Measurements from ENCODE around the gene ALDH1L2. TPM values are rescaled to one million over a fixed set of nuclear protein-coding genes. Genes with fewer than 3 reads are reported as not detected.

The ALDH1L2 gene
- total RNA-seq, 1 experiment from 2014 or later = 0.15 TPM

DNA sequence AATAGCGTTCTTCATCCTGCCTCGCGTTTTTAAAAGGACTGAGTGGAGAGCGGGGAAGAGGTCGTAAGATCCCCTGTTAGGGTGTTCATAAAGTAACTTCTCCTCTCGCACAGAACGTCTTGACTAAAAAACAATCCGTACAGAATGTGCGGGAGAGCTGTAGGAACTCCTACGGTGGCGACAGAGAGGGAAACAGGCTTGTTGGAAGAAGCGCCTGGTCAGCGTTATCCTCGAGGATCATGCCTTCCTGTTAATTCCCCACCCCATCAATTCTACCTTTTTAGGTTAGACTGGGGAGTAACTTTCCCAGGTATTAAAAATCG is 22.9 kb upstream of the ALDH1L2 start:
- H3K27me3 ChIP-seq (ENCODE audit: low read length) = no peaks in the 10 kb centered on the region
- no peaks in the 10 kb centered on the region for H3K9me3 ChIP-seq (ENCODE audit: low read length)
- peak overlapping the region; percentile 87 for H3K9ac ChIP-seq (ENCODE audit: low read length)
- intact Hi-C loops (cut with micrococcal nuclease) = loop anchor here (5.0 to 10.0 kb wide), 4 partner anchors 275 to 1142 kb away; partner anchors contain the start of genes TDG and TXNRD1
- TSS peak; percentile 87 for BruUV-seq (replicated peaks)
- no peak for DNase-seq
- peaks cover 5% of the 10 kb centered on the region; the same call in 1 of the 2 replicates for H4K20me1 ChIP-seq (ENCODE audit: low read length)
- peak overlapping the region; percentile 89 for H3K4me2 ChIP-seq (ENCODE audit: low read length)
- H2AFZ ChIP-seq (ENCODE audit: low read length) = peak overlapping the region; percentile 97
- no peaks in the 10 kb centered on the region for H3F3A ChIP-seq (ENCODE audit: low read length, unreplicated experiment)
- no peaks in the 10 kb centered on the region for H3K9me2 ChIP-seq (replicated peaks; ENCODE audit: low read length)
- CTCF ChIA-PET = no interaction called here
- H3K36me3 ChIP-seq (ENCODE audit: low read depth, low read length) = peaks cover 3% of the 10 kb centered on the region
- ATAC-seq = peak; percentile 41
- peak overlapping the region; percentile 72 for H3K4me3 ChIP-seq (ENCODE audit: low read length)
- peaks cover 45% of the 10 kb centered on the region for H3K79me2 ChIP-seq (ENCODE audit: low read length)
- POLR2A ChIA-PET (ENCODE audit: unreplicated experiment) = no interaction called here
- TF ChIP-seq EZH2 (IDR thresholded peaks at IDR 0.05; ENCODE audit: low read length, unreplicated experiment) = no peak
- peak overlapping the region; percentile 76; the same call in 1 of the 2 replicates for H3K27ac ChIP-seq (ENCODE audit: low read length)
- H3K4me1 ChIP-seq (ENCODE audit: insufficient read depth, low read length) = peaks cover 24% of the 10 kb centered on the region; the same call in 1 of the 2 replicates

DNA sequence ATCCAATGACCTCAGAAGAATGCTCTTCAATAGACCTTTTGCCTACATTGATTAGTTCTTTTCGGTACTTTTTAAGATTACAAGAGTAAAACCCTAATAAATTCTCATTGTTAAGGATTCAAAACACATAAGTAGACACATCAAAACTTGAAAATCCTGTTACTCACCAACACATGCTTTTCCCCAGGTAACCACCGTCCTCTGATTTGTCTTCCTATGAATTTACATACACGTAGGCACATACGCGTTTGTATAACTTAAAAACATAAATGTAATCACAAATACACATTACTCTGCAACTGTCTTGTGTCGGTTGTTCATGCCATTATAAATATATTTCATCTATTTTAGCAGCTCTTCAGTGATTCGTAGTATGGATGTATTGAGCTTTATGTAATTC is 22.4 kb upstream of the ALDH1L2 start:
- H3K9ac ChIP-seq (ENCODE audit: low read length) = peak overlapping the region; percentile 87
- no peaks in the 10 kb centered on the region for H3K9me2 ChIP-seq (replicated peaks; ENCODE audit: low read length)
- H3F3A ChIP-seq (ENCODE audit: low read length, unreplicated experiment) = no peaks in the 10 kb centered on the region
- no peaks in the 10 kb centered on the region for H3K27me3 ChIP-seq (ENCODE audit: low read length)
- H3K27ac ChIP-seq (ENCODE audit: low read length) = no peak overlapping the region
- POLR2A ChIA-PET (ENCODE audit: unreplicated experiment) = no interaction called here
- CTCF ChIA-PET = no interaction called here
- H2AFZ ChIP-seq (ENCODE audit: low read length) = peak overlapping the region; percentile 97
- peak overlapping the region; percentile 89 for H3K4me2 ChIP-seq (ENCODE audit: low read length)
- H3K36me3 ChIP-seq (ENCODE audit: low read depth, low read length) = no peaks in the 10 kb centered on the region; the same call in 1 of the 2 replicates
- peak overlapping the region; percentile 72 for H3K4me3 ChIP-seq (ENCODE audit: low read length)
- H3K9me3 ChIP-seq (ENCODE audit: low read length) = no peaks in the 10 kb centered on the region
- DNase-seq (peak; percentile 54), ATAC-seq (no peak)
- intact Hi-C loops (cut with micrococcal nuclease) = loop anchor here (5.0 to 10.0 kb wide), 4 partner anchors 276 to 1142 kb away; partner anchors contain the start of genes TDG and TXNRD1
- TF ChIP-seq EZH2 (IDR thresholded peaks at IDR 0.05; ENCODE audit: low read length, unreplicated experiment) (no peak), EZH2phosphoT487 (IDR thresholded peaks at IDR 0.05; ENCODE audit: borderline replicate concordance, low read length) (no peak)
- TF ChIP-seq, protein P1, sequence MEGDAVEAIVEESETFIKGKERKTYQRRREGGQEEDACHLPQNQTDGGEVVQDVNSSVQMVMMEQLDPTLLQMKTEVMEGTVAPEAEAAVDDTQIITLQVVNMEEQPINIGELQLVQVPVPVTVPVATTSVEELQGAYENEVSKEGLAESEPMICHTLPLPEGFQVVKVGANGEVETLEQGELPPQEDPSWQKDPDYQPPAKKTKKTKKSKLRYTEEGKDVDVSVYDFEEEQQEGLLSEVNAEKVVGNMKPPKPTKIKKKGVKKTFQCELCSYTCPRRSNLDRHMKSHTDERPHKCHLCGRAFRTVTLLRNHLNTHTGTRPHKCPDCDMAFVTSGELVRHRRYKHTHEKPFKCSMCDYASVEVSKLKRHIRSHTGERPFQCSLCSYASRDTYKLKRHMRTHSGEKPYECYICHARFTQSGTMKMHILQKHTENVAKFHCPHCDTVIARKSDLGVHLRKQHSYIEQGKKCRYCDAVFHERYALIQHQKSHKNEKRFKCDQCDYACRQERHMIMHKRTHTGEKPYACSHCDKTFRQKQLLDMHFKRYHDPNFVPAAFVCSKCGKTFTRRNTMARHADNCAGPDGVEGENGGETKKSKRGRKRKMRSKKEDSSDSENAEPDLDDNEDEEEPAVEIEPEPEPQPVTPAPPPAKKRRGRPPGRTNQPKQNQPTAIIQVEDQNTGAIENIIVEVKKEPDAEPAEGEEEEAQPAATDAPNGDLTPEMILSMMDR (conservative IDR thresholded peaks at IDR 0.05; ENCODE audit: low read depth, low read length) = no peak
- peaks cover 24% of the 10 kb centered on the region; the same call in 1 of the 2 replicates for H3K4me1 ChIP-seq (ENCODE audit: insufficient read depth, low read length)
- peaks cover 5% of the 10 kb centered on the region; the same call in 1 of the 2 replicates for H4K20me1 ChIP-seq (ENCODE audit: low read length)
- peaks cover 40% of the 10 kb centered on the region for H3K79me2 ChIP-seq (ENCODE audit: low read length)
- no TSS peak for BruUV-seq (replicated peaks)

DNA sequence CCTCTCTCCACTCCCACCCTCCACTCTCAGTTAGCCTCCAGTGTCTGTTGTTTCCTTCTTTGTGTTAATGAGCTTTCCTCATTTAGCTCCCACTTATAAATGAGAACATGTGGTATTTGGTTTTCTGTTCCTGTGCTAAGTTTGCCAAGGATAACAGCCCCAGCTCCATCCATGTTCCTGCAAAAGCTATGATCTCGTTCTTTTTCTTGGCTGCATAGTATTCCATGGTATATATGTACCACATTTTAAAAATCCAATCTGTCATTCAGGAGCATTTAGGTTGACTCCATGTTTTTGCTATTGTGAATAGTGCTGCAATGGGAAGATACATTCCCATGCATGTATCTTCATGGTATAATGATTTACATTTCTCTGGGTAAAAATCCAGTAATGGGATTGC is 20.5 kb upstream of the ALDH1L2 start:
- Histone ChIP-seq H3K4me2 (ENCODE audit: low read length) (no peak overlapping the region), H3K9ac (ENCODE audit: low read length) (no peak overlapping the region), H4K20me1 (ENCODE audit: low read length) (peaks cover 5% of the 10 kb centered on the region; the same call in 1 of the 2 replicates), H3K9me3 (ENCODE audit: low read length) (no peaks in the 10 kb centered on the region), H3K27me3 (ENCODE audit: low read length) (no peaks in the 10 kb centered on the region), H3K4me3 (ENCODE audit: low read length) (no peak overlapping the region), H3K27ac (ENCODE audit: low read length) (no peak overlapping the region), H2AFZ (ENCODE audit: low read length) (no peak overlapping the region), H3F3A (ENCODE audit: low read length, unreplicated experiment) (no peaks in the 10 kb centered on the region), H3K79me2 (ENCODE audit: low read length) (peaks cover 21% of the 10 kb centered on the region), H3K4me1 (ENCODE audit: insufficient read depth, low read length) (peaks cover 27% of the 10 kb centered on the region), H3K9me2 (replicated peaks; ENCODE audit: low read length) (no peaks in the 10 kb centered on the region), H3K36me3 (ENCODE audit: low read depth, low read length) (no peaks in the 10 kb centered on the region)
- CTCF ChIA-PET = no interaction called here
- no TSS peak for BruUV-seq (replicated peaks)
- ATAC-seq = no peak
- DNase-seq = no peak
- POLR2A ChIA-PET (ENCODE audit: unreplicated experiment) = interaction anchor here (0.7 kb wide), 1 partner anchor 1195 kb away, joined by 3 read pairs; no protein-coding TSS in a partner anchor
- TF ChIP-seq, protein P1 (conservative IDR thresholded peaks at IDR 0.05; ENCODE audit: low read depth, low read length) = no peak
- TF ChIP-seq EZH2phosphoT487 (IDR thresholded peaks at IDR 0.05; ENCODE audit: borderline replicate concordance, low read length) (no peak), EZH2 (IDR thresholded peaks at IDR 0.05; ENCODE audit: low read length, unreplicated experiment) (no peak)
- intact Hi-C loops (cut with micrococcal nuclease) = loop anchor here (5.0 to 10.0 kb wide), 6 partner anchors 227 to 1227 kb away; partner anchors contain the start of genes TDG and TXNRD1
